Mesothelial cell of epicardium (in vitro differentiated cells): Measurements from ENCODE around the gene TBCD. TPM values are rescaled to one million over a fixed set of nuclear protein-coding genes. Genes with fewer than 3 reads are reported as not detected.

Experiments used
- DNase-seq, 2 experiments: peaks; one replicate each; pipeline ENCODE4 v3.0.0; 2021; ENCODE audit warnings: low spot score in 2 of 2; ENCODE audit not compliant: unreplicated experiment in 2 of 2
- H3K27ac Mint-ChIP-seq: 2 replicates; pipeline ENCODE4 v1.8.0; 2021; ENCODE audit warnings: mixed read lengths
- H3K27me3 Mint-ChIP-seq: 2 replicates; pipeline ENCODE4 v1.8.0; 2021; ENCODE audit warnings: low read depth, mixed read lengths
- H3K36me3 Mint-ChIP-seq: 2 replicates; pipeline ENCODE4 v1.8.0; 2021; ENCODE audit warnings: mixed read lengths
- H3K4me1 Mint-ChIP-seq: 2 replicates; pipeline ENCODE4 v1.8.0; 2021; ENCODE audit warnings: mixed read lengths
- H3K4me3 Mint-ChIP-seq: 2 replicates; pipeline ENCODE4 v1.8.0; 2021; ENCODE audit warnings: mild to moderate bottlenecking, moderate library complexity, mixed read lengths
- H3K9me3 Mint-ChIP-seq: 2 replicates; pipeline ENCODE4 v1.8.0; 2021; ENCODE audit warnings: mixed read lengths
- CTCF ChIP-seq: fragments of 200-600 bp; sonication (generic); IDR thresholded peaks from one replicate; pipeline ENCODE4 v1.5.0; 2021; ENCODE audit warnings: antibody characterized with exemption; ENCODE audit not compliant: unreplicated experiment
- total RNA-seq: library from RNA; stranded (reverse); gene quantifications from 3 replicates; pipeline ENCODE4 v1.2.1, GENCODE V29; 2021

TBCD gene
- total RNA-seq, 1 donor from 2014 or later = 117 TPM

- no peak for TF ChIP-seq CTCF
- no peak overlapping the region for H3K4me3 Mint-ChIP-seq
- H3K27me3 Mint-ChIP-seq = no peaks in the 10 kb centered on the region
- H3K36me3 Mint-ChIP-seq = peaks cover under 1% of the 10 kb centered on the region
- no peak for DNase-seq
- no peaks in the 10 kb centered on the region for H3K9me3 Mint-ChIP-seq
- H3K4me1 Mint-ChIP-seq = peaks cover 13% of the 10 kb centered on the region
- H3K27ac Mint-ChIP-seq = no peak overlapping the region
Measured at GRCh38 chr17:82789051-82789592, 37.3 kb downstream of the TBCD start.

GRCh38 chr17:82789806-82790205 is 37.9 kb downstream of the TBCD start:
- TF ChIP-seq CTCF = no peak
- no peaks in the 10 kb centered on the region for H3K27me3 Mint-ChIP-seq
- peaks cover 19% of the 10 kb centered on the region for H3K4me1 Mint-ChIP-seq
- H3K27ac Mint-ChIP-seq = no peak overlapping the region
- DNase-seq = no peak
- no peak overlapping the region for H3K4me3 Mint-ChIP-seq
- H3K9me3 Mint-ChIP-seq = no peaks in the 10 kb centered on the region
- H3K36me3 Mint-ChIP-seq = no peaks in the 10 kb centered on the region

GRCh38 chr17:82790391-82790790 is 38.5 kb downstream of the TBCD start:
- Mint-ChIP-seq H3K27ac (no peak overlapping the region), H3K4me1 (peaks cover 21% of the 10 kb centered on the region), H3K27me3 (no peaks in the 10 kb centered on the region), H3K36me3 (no peaks in the 10 kb centered on the region), H3K9me3 (no peaks in the 10 kb centered on the region), H3K4me3 (no peak overlapping the region)
- no peak for TF ChIP-seq CTCF
- no peak for DNase-seq

- Mint-ChIP-seq H3K27ac (peak overlapping the region; percentile 54), H3K4me3 (no peak overlapping the region), H3K36me3 (no peaks in the 10 kb centered on the region), H3K4me1 (peaks cover 21% of the 10 kb centered on the region), H3K27me3 (no peaks in the 10 kb centered on the region), H3K9me3 (no peaks in the 10 kb centered on the region)
- no peak for DNase-seq
- no peak for TF ChIP-seq CTCF
Measured at GRCh38 chr17:82791532-82791931, 39.7 kb downstream of the TBCD start.

- no peak overlapping the region for H3K4me3 Mint-ChIP-seq
- H3K36me3 Mint-ChIP-seq = no peaks in the 10 kb centered on the region
- no peak for TF ChIP-seq CTCF
- peak overlapping the region; percentile 67 for H3K27ac Mint-ChIP-seq
- H3K4me1 Mint-ChIP-seq = peaks cover 21% of the 10 kb centered on the region
- no peaks in the 10 kb centered on the region for H3K27me3 Mint-ChIP-seq
- no peaks in the 10 kb centered on the region for H3K9me3 Mint-ChIP-seq
- no peak for DNase-seq
Measured at GRCh38 chr17:82793974-82794630, 42.2 kb downstream of the TBCD start.
